Cardiac muscle cell (in vitro differentiated cells and primary cell): ENCODE results near the gene PDHA2. TPM values are rescaled to one million over a fixed set of nuclear protein-coding genes. Genes with fewer than 3 reads are reported as not detected.

Experiments used
- DNase-seq, 2 donors: peaks; one replicate each; pipeline versions ENCODE4 v3.0.0 to v3.0.0-alpha.2; 2010 to 2017; ENCODE audit warnings: low read depth in 1 of 2, low spot score in 1 of 2
- H3K27ac ChIP-seq: fragments of 200-600 bp; sonication (generic); 2 replicates; pipeline ENCODE4 v1.5.1; 2016
- H3K27me3 ChIP-seq: fragments of 200-600 bp; sonication (generic); 2 replicates; pipeline ENCODE4 v1.6.0; 2016; ENCODE audit warnings: control low read depth
- H3K36me3 ChIP-seq: fragments of 200-600 bp; sonication (generic); 2 replicates; pipeline ENCODE4 v1.5.1; 2016; ENCODE audit warnings: control low read depth
- H3K4me1 ChIP-seq: fragments of 200-600 bp; sonication (generic); 2 replicates; pipeline ENCODE4 v1.8.1; 2017; ENCODE audit warnings: low read depth, mild to moderate bottlenecking, mixed run types
- H3K4me3 ChIP-seq: fragments of 200-600 bp; sonication (generic); 2 replicates; pipeline ENCODE4 v1.5.1; 2016; ENCODE audit warnings: mild to moderate bottlenecking
- H3K9me3 ChIP-seq: fragments of 200-600 bp; sonication (generic); 2 replicates; pipeline ENCODE4 v1.5.1; 2017; ENCODE audit warnings: low read depth, mild to moderate bottlenecking, control low read depth
- polyA plus RNA-seq: library from polyadenylated mRNA; unstranded; fragments of >200 nt; fragmentation: Nextera tagmentation; extraction: Ambion mirVana; gene quantifications from 2 replicates; pipeline ENCODE4 v1.2.1, GENCODE V29; 2016
- total RNA-seq: library from RNA; depleted of rRNA; stranded (reverse); fragments of >200 nt; gene quantifications from 2 replicates; pipeline ENCODE4 v1.2.3, GENCODE V29; 2016
- TF ChIP-seq, protein P1 (sequence below): IDR thresholded peaks from 2 replicates; pipeline ENCODE4 v1.5.1; 2012; ENCODE audit warnings: low read depth, mild to moderate bottlenecking, low read length

PDHA2 gene
- total and polyA plus RNA-seq, 2 experiments from 2014 or later: not detected

DNA sequence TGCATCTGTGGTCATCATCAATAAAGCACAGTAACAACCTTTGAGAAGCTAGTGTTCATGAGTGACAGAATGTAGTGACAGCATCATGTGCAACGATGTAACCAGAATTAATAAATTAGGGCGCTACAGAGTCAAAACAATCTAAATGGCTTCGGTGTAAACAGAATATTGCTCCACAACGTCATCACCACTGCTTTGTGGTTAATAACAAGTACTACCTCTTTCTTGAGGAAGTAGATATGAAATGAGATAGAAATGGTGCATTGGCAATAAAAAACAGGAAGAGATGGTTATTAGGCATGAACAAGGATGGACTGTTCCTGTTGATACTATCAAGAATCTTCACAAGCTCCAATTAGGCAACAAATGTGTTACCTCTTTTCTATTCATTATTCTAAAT lies 8.7 kb upstream of the PDHA2 start:
- no peak for DNase-seq
- Histone ChIP-seq H3K27me3 (no peaks in the 10 kb centered on the region), H3K9me3 (no peaks in the 10 kb centered on the region), H3K27ac (no peak overlapping the region), H3K4me3 (no peak overlapping the region), H3K36me3 (no peaks in the 10 kb centered on the region), H3K4me1 (no peaks in the 10 kb centered on the region)
- TF ChIP-seq, protein P1, sequence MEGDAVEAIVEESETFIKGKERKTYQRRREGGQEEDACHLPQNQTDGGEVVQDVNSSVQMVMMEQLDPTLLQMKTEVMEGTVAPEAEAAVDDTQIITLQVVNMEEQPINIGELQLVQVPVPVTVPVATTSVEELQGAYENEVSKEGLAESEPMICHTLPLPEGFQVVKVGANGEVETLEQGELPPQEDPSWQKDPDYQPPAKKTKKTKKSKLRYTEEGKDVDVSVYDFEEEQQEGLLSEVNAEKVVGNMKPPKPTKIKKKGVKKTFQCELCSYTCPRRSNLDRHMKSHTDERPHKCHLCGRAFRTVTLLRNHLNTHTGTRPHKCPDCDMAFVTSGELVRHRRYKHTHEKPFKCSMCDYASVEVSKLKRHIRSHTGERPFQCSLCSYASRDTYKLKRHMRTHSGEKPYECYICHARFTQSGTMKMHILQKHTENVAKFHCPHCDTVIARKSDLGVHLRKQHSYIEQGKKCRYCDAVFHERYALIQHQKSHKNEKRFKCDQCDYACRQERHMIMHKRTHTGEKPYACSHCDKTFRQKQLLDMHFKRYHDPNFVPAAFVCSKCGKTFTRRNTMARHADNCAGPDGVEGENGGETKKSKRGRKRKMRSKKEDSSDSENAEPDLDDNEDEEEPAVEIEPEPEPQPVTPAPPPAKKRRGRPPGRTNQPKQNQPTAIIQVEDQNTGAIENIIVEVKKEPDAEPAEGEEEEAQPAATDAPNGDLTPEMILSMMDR: no peak

DNA sequence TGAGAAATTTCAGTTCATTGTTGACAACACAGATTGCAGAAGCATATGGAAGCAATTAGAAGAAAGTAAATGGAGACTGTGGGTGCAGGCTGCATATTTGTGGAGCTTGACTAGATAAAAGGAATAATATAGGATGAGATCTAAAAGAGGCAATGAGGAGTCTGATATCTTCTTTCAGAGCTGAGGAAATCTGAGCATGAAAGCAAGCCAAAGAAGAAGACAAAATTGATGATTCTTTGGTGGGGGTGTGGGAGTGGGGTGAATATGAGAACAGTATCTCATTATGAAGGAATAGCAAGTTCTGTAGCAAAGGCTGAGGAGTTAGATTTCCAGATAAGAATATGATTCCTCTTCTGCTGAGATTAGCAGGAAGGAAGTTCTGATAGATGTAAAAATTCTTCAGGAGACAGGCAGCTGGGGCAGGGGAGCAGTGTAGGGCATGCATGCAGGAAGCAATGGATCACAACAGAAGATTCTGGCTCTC lies 6.1 kb upstream of the PDHA2 start:
- Histone ChIP-seq H3K4me1 (no peaks in the 10 kb centered on the region), H3K4me3 (no peak overlapping the region), H3K27me3 (no peaks in the 10 kb centered on the region), H3K9me3 (no peaks in the 10 kb centered on the region), H3K36me3 (no peaks in the 10 kb centered on the region), H3K27ac (no peak overlapping the region)
- TF ChIP-seq, protein P1: no peak
- peak in 1 of 2 donors; percentile 2 for DNase-seq

DNA sequence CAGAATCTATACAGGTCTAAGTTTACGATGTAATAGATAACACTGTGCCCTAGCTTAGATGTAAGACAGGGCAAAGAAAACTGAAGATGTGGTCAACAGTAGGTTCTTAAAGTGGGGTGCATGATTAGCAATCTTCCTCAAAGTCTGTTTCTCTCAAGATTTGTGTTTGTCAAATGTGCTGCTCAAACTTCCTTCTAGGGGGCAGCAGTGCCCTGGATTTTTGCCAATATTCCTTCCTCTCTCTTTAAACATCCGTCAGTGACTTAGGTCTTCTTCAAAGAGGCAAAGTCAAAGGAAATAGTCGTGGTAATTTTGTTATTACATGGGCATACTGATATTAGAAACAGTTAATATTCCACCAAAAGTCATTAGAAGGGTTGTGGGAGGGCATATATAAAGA lies 4.2 kb upstream of the PDHA2 start:
- DNase-seq: peak; percentile 3 to 69
- TF ChIP-seq, protein P1: peak; percentile 17
- H3K36me3 ChIP-seq: no peaks in the 10 kb centered on the region
- H3K4me1 ChIP-seq: no peaks in the 10 kb centered on the region
- H3K27me3 ChIP-seq: no peaks in the 10 kb centered on the region
- H3K9me3 ChIP-seq: no peaks in the 10 kb centered on the region
- H3K27ac ChIP-seq: no peak overlapping the region
- no peak overlapping the region for H3K4me3 ChIP-seq

DNA sequence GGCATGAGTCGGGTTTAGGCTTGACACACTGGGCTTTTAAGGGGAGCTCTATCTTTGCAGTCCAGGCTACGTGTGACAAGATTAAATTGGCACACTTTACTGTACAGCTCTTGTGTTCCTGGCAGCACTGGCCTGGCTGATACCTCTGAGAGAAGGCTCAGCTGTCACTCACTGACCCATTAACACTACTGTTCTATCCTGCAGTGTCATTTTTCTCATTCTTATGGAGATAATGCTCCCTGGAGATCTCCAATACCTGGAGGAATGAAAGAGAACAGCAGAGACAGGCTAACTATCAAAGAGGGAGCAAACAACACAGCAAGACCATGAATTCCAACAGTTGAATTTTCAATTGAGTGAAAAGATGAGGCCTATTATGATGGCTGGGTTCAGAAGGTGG lies 1.7 kb upstream of the PDHA2 start:
- H3K27ac ChIP-seq: no peak overlapping the region
- H3K4me3 ChIP-seq: no peak overlapping the region
- H3K9me3 ChIP-seq: no peaks in the 10 kb centered on the region
- H3K36me3 ChIP-seq: no peaks in the 10 kb centered on the region
- no peaks in the 10 kb centered on the region for H3K27me3 ChIP-seq
- no peak for DNase-seq
- TF ChIP-seq, protein P1: no peak
- H3K4me1 ChIP-seq: no peaks in the 10 kb centered on the region

DNA sequence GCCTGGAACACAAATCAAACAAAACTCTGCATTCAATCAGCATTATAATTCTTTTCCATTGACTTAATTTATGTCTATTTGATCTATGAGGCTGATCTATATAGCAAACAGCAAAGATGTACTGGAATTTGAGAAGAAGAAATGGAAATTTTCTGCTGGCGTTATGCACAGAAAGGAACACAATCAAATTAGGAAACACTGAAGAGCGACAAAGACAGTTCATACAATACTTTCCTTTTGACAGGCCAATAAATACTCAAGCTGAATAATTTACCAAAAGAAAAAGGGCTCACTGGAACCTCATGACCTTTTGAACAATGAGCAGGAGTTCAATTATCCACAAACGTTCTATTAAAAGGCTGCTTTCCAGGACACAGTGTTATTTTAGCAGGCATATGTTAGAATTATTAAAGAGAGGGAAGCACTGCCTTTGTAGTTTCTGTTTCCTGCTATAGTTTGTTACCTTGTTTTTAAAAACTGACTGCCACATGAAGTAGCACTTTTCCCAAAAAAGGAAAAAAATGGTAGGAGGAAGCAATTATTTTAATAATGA lies 8.1 kb downstream of the PDHA2 start:
- no peak for DNase-seq

More for the DNA sequence above, 8.1 kb downstream of the PDHA2 start:
- H3K27ac ChIP-seq: no peak overlapping the region
- TF ChIP-seq, protein P1: no peak
- H3K27me3 ChIP-seq: no peaks in the 10 kb centered on the region
- H3K9me3 ChIP-seq: no peaks in the 10 kb centered on the region
- no peaks in the 10 kb centered on the region for H3K36me3 ChIP-seq
- no peaks in the 10 kb centered on the region for H3K4me1 ChIP-seq
- no peak overlapping the region for H3K4me3 ChIP-seq
